Measurements from ENCODE around the gene VTI1A.
"Not testable (repeated sequence)": the region's sequence is repeated elsewhere in the genome, so short reads cannot be mapped to it uniquely, and the experiment has no call there.

The VTI1A gene

DNA sequence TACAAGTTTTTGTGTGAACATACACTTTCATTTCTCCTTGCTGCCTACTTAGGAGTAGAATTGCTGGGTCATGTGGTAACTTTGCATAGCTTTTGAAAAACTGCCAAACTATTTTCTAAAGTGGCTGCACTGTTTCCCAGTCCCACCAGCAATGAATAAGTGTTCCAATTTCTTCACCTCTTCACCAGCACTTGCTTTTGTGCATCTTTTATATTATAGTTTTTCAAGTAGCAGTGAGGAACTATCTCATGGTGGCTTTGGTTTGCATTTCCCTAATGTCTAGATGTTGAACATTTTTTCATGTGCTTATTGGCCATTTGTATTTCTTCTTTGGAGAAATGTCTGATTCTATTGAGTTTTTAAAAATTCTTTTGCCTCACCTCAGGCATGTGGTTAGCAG, 273.2 kb downstream of the VTI1A start:
- no peak for ATAC-seq (replicated peaks; ENCODE audit: extremely low read depth, poor library complexity, severe bottlenecking)
- Mint-ChIP-seq H3K4me3 (no peak overlapping the region), H3K27me3 (no peaks in the 10 kb centered on the region), H3K4me1 (peaks cover 6% of the 10 kb centered on the region), H3K36me3 (ENCODE audit: insufficient read depth) (peaks cover 2% of the 10 kb centered on the region), H3K27ac (ENCODE audit: low read depth) (no peak overlapping the region), H3K9me3 (no peaks in the 10 kb centered on the region)
- DNase-seq (ENCODE audit: low spot score in 2 of 2), result no peak

DNA sequence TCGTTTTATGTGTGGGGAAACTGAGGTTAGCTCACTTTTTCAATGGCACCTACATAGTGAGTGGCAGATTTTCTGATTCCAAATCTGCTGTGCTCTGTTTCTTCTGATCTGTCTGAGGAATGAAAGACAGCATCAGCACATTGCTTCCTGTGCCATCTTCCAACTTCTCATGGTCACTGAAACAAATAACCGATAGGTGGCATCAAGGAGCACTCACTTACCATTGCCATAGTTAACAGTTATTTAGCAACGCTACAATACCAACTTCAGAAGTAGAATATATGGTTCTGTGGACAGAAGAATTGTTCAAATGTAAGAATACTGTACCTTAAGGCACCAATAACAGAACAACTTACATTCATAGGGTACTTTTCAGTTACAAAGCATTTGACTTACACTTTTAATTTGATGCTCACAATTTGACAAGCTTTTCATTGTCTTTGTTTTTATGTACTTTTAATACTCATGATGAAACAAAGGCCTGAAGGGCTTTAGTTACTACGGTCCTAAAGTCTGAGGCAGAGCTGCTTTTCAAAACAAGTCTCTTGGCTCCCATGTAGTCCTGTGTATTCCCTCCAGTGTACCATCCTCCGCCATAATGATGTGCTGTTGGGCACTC, 274.2 kb downstream of the VTI1A start:
- Mint-ChIP-seq H3K27ac (ENCODE audit: low read depth) (no peak overlapping the region), H3K36me3 (ENCODE audit: insufficient read depth) (peaks cover 2% of the 10 kb centered on the region), H3K9me3 (no peaks in the 10 kb centered on the region), H3K4me3 (no peak overlapping the region), H3K4me1 (peaks cover 6% of the 10 kb centered on the region), H3K27me3 (no peaks in the 10 kb centered on the region)
- DNase-seq (ENCODE audit: low spot score in 2 of 2) (no peak), ATAC-seq (replicated peaks; ENCODE audit: extremely low read depth, poor library complexity, severe bottlenecking) (no peak)

DNA sequence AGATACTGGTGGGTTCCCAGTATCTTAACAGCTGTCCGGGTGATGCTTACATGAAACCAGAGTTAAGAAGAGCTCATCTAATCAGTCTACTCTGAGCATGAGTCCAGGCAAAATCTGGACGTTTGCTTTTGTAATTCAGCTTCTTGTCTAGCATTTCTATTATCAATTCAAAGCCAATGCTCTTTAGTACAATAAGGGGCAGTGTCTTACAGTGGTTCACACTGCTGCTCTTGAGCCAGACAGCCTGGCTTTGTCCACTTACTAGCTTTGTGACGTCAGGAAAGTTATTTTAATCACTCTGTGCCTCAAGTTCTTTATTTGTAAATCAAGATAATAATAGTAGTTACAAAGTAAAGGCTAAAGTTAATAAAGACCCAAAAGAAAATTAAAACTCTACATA, 275.7 kb downstream of the VTI1A start:
- peaks cover 5% of the 10 kb centered on the region for H3K4me1 Mint-ChIP-seq
- H3K4me3 Mint-ChIP-seq, result no peak overlapping the region
- ATAC-seq (replicated peaks; ENCODE audit: extremely low read depth, poor library complexity, severe bottlenecking) (no peak), DNase-seq (ENCODE audit: low spot score in 2 of 2) (no peak)
- H3K9me3 Mint-ChIP-seq, result no peaks in the 10 kb centered on the region
- H3K27ac Mint-ChIP-seq (ENCODE audit: low read depth), result no peak overlapping the region
- H3K36me3 Mint-ChIP-seq (ENCODE audit: insufficient read depth), result peaks cover 2% of the 10 kb centered on the region
- H3K27me3 Mint-ChIP-seq, result no peaks in the 10 kb centered on the region

DNA sequence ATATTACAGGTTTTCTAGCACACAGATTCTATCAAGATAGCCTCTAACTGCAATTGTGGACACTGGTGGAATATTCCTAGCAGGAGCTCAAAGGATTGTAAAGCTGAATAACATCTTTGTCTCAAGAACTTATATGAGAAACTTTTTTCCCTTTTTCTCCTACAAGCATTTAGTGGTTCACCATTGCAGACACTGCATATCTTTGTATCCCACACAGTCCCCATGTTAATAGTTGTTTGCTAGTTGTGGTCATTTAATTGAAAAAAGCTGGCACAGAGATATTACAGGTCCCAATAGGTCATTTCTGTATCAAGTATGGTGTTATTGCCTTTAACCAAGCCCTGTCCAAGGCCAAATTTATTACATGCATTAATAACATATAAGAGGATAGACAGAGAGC, 276.9 kb downstream of the VTI1A start:
- Mint-ChIP-seq H3K4me3 (no peak overlapping the region), H3K27me3 (no peaks in the 10 kb centered on the region), H3K4me1 (no peaks in the 10 kb centered on the region), H3K27ac (ENCODE audit: low read depth) (no peak overlapping the region), H3K9me3 (no peaks in the 10 kb centered on the region), H3K36me3 (ENCODE audit: insufficient read depth) (peaks cover 2% of the 10 kb centered on the region)
- no peak for ATAC-seq (replicated peaks; ENCODE audit: extremely low read depth, poor library complexity, severe bottlenecking)
- DNase-seq (ENCODE audit: low spot score in 2 of 2), result no peak

DNA sequence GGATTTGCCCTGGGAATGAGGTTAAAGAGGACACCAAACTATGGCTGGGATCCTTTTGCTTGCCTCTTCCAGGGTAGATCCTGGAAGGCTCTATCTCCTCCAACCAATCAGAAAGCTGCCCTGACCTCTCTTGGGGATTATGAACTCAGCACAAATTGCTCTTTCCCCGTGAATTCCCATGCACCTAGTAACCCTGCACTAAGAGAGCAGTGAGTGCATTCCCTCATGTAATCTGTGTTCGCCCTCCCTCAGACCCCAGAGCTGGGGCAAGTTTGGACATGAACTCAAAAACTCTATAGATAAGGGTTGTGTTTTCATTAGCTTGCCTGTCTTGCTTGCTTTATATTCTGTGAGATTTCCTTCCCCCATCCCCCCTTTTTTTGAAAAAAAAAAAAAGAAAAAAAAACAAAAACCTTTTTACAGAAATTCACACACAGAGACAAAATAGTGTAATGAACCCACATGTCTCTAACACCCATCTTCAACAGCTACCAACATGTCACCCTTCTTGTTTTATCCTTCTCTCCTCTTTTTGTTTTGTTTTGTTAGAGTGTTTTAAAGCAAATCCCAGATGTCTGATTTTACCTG, 277.5 kb downstream of the VTI1A start:
- H3K27me3 Mint-ChIP-seq, result no peaks in the 10 kb centered on the region
- no peak overlapping the region for H3K27ac Mint-ChIP-seq (ENCODE audit: low read depth)
- ATAC-seq (replicated peaks; ENCODE audit: extremely low read depth, poor library complexity, severe bottlenecking), result no peak
- peaks cover 2% of the 10 kb centered on the region for H3K36me3 Mint-ChIP-seq (ENCODE audit: insufficient read depth)
- no peak for DNase-seq (ENCODE audit: low spot score in 2 of 2)
- no peak overlapping the region for H3K4me3 Mint-ChIP-seq
- H3K4me1 Mint-ChIP-seq, result no peaks in the 10 kb centered on the region
- no peaks in the 10 kb centered on the region for H3K9me3 Mint-ChIP-seq

DNA sequence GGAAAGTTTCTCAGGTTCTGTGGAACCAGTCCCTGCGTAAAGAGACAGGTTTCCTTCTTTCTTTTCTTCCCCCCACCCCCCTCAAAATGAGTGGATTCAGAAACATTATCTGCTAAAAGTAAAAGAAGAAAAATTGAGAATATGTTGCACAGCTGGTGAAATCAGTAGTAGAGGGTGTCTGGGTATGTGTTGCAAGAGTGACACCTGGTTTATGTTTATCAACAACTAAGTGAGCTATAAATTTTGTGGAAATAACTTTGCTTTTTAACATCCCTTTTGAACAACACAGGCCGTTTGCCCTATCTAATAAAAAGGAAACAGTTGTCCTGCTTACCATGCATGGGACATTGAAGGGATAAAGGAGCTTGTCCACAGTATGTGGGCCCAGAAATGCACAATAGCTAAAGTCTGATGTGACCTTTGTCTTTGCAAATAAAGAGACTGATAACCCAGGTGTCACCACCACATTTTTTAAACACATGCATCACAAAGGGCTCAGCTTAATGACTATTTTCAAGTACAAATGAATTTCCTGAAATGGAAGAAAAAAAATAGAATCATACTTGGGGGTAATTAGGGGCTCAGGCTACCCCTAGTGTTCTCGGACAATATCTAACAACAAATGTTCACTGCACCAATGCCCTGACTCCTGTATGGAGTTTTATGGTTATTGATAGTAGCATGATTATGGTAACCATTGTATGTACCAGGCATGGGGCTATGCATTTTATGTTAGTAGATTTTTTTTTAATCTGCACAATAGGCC, 281.3 kb downstream of the VTI1A start:
- Mint-ChIP-seq H3K36me3 (ENCODE audit: insufficient read depth) (peaks cover 3% of the 10 kb centered on the region), H3K27me3 (no peaks in the 10 kb centered on the region), H3K9me3 (no peaks in the 10 kb centered on the region), H3K4me1 (no peaks in the 10 kb centered on the region), H3K27ac (ENCODE audit: low read depth) (no peak overlapping the region), H3K4me3 (no peak overlapping the region)
- ATAC-seq (replicated peaks; ENCODE audit: extremely low read depth, poor library complexity, severe bottlenecking) (no peak), DNase-seq (ENCODE audit: low spot score in 2 of 2) (no peak)

DNA sequence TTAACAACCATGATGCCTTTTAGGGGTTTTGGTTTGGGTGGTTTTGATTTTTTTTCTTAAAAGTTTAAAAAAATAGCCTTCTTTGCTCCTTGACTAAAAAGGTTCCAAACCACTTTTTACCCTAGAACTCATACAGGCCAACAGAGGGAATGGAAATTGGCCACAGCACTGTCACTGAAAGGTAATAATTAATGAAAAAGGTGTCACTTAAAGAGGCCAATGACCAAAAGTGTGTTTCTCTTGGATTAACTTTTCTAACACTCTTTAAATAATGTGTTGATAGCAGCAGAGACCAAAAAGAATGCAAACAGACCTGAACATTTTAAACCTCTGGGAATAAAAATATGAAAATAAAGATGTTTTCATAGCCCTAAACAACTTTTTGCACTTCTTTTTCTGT, 282.0 kb downstream of the VTI1A start:
- no peaks in the 10 kb centered on the region for H3K9me3 Mint-ChIP-seq
- no peak for DNase-seq (ENCODE audit: low spot score in 2 of 2)
- no peaks in the 10 kb centered on the region for H3K27me3 Mint-ChIP-seq
- no peak overlapping the region for H3K4me3 Mint-ChIP-seq
- H3K4me1 Mint-ChIP-seq, result no peaks in the 10 kb centered on the region
- ATAC-seq (replicated peaks; ENCODE audit: extremely low read depth, poor library complexity, severe bottlenecking), result no peak
- peaks cover 3% of the 10 kb centered on the region for H3K36me3 Mint-ChIP-seq (ENCODE audit: insufficient read depth)
- no peak overlapping the region for H3K27ac Mint-ChIP-seq (ENCODE audit: low read depth)

DNA sequence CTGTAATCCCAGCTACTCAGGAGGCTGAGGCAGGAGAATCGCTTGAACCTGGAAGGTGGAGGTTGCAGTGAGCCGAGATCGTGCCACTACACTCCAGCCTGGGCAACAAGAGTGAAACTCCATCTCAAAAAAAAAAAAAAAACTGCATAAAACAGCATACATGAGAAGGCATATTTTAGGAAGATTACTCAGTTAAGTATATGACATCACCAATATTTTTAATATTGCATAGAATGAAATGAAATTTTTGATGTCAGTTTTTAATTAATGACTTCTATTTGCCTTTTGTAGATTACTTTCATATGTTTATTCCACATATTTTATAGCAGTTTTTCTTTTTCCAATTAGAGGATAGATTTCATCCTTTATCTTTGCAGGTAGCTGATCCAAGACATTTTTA, 284.4 kb downstream of the VTI1A start:
- H3K27me3 Mint-ChIP-seq; DNase-seq (ENCODE audit: low spot score in 2 of 2); H3K4me1 Mint-ChIP-seq; ATAC-seq (replicated peaks; ENCODE audit: extremely low read depth, poor library complexity, severe bottlenecking); H3K27ac Mint-ChIP-seq (ENCODE audit: low read depth); H3K9me3 Mint-ChIP-seq; H3K36me3 Mint-ChIP-seq (ENCODE audit: insufficient read depth); H3K4me3 Mint-ChIP-seq: not testable (repeated sequence)

DNA sequence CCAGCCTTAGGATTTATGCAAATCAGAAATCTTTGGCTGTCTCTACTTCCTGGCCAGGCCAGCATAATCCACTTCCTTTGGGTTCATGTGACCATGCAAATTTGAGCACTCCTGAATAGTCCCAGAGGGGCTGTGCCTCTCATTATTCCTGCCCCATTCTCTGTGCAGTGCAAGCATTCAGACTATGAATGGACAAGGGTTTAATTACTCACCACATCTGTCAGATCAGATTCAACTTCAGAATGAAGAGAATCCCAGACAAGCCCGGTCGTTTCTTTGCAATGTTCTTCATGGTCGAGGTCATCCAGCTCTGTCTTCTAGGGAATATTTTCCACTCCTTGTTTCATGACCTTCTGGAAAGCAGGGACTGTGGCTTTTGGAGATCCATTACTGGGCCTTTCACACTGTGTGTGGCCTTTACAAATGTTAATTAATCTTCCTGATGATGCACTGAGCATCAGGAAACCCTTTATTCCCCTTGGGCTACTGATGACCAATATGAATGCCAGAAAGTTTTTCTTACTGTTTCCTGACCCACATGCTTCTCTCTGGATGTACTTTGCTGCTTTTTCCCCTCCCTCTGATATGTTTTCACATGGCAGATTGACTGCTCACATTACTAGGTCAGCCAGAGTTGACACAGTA, 285.4 kb downstream of the VTI1A start:
- Mint-ChIP-seq H3K4me1 (no peaks in the 10 kb centered on the region), H3K9me3 (no peaks in the 10 kb centered on the region), H3K27ac (ENCODE audit: low read depth) (no peak overlapping the region), H3K27me3 (no peaks in the 10 kb centered on the region), H3K4me3 (no peak overlapping the region), H3K36me3 (ENCODE audit: insufficient read depth) (peaks cover 1% of the 10 kb centered on the region)
- no peak for DNase-seq (ENCODE audit: low spot score in 2 of 2)
- ATAC-seq (replicated peaks; ENCODE audit: extremely low read depth, poor library complexity, severe bottlenecking), result no peak

DNA sequence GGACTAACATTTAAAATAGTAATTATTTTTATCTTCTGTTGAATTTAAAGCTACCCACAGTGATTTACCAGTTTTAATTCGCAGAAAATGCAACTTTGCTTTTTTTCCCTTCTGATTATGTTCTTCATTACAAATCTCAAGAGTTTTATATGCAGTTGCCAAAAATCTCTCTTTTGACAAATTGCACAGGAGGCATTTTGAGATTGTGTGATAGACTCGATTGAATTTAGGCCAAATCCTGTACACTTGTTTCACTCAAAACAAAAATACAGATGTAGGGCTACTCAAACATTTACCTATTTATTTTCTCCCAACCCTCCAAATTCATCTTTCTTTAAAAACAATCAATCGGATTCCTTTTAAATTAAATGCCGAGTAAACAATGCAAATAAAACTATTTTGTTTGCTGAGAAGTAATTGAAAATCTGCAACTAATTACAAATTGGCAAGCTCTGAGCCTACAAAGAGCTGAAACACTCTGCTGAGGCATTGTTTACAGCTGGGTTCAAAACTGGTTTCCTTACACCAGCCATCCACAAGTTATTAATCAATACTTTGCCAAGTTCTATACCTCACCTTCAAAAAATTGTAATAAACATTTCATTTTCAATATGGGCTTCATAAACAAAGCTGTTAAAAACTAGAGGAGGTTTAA, 288.2 kb downstream of the VTI1A start:
- Mint-ChIP-seq H3K9me3 (no peaks in the 10 kb centered on the region), H3K36me3 (ENCODE audit: insufficient read depth) (peaks cover 6% of the 10 kb centered on the region), H3K27me3 (no peaks in the 10 kb centered on the region), H3K27ac (ENCODE audit: low read depth) (no peak overlapping the region), H3K4me1 (no peaks in the 10 kb centered on the region), H3K4me3 (no peak overlapping the region)
- DNase-seq (ENCODE audit: low spot score in 2 of 2) (no peak), ATAC-seq (replicated peaks; ENCODE audit: extremely low read depth, poor library complexity, severe bottlenecking) (no peak)

DNA sequence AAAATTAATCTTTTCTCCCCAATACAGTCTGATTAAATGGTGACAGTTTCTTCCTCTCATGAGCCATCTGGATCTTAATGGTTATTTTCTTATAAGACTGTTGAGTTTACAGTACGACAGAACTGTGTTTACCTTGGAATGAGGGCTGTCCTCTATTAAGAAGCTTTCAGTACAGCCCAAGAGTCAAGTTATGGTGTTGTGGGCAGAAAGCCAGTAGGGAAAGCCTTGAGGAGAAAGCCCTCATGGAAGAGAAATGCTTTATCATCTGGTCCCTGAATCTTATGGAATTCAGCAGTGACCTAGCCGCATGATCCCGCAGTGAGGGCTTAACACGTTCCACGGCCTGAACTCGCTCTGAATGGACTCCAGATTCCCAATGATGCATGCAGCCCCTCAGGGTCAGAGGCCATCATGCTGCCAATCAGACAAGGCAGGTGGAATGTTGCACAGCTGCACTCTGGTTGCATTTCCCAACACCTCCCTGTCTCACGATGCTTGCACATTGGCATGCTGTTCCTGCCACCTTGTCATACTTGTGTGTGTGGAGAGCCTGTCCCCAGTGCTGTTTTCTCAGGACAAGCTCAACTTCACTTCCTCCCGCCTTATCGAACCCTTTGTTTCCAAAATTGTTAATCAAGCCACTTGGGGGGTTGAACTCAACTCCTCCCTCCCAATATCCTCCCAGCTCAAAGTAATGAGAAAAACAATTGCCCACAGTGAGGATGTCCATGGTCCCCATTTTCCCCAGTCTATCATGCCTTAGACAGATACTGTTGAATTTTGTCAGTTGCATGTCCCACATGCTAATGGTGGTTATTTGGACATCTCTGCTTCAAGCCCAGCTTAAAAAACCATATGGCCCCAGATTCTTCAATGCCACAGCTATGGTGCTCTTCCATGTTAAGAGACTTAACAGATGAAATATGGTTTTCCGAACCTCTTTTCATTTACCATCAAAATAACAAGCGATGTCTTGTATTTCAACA, 291.9 kb downstream of the VTI1A start:
- no peaks in the 10 kb centered on the region for H3K9me3 Mint-ChIP-seq
- no peak overlapping the region for H3K27ac Mint-ChIP-seq (ENCODE audit: low read depth)
- H3K27me3 Mint-ChIP-seq, result no peaks in the 10 kb centered on the region
- no peak for DNase-seq (ENCODE audit: low spot score in 2 of 2)
- H3K4me3 Mint-ChIP-seq, result no peak overlapping the region
- ATAC-seq (replicated peaks; ENCODE audit: extremely low read depth, poor library complexity, severe bottlenecking), result no peak
- peaks cover 4% of the 10 kb centered on the region for H3K36me3 Mint-ChIP-seq (ENCODE audit: insufficient read depth)
- H3K4me1 Mint-ChIP-seq, result no peaks in the 10 kb centered on the region

Data from central memory CD8-positive, alpha-beta T cell (primary cell).